ENCODE results near the gene PPP1R16B. TPM values are rescaled to one million over a fixed set of nuclear protein-coding genes. Genes with fewer than 3 reads are reported as not detected.
A peak's percentile ranks its signal among the peaks of the same experiment; 100 is the strongest.

PPP1R16B gene
- total RNA-seq, 4 donors from 2014 or later: 6.3 to 14.4 (median 9.0) TPM

DNA sequence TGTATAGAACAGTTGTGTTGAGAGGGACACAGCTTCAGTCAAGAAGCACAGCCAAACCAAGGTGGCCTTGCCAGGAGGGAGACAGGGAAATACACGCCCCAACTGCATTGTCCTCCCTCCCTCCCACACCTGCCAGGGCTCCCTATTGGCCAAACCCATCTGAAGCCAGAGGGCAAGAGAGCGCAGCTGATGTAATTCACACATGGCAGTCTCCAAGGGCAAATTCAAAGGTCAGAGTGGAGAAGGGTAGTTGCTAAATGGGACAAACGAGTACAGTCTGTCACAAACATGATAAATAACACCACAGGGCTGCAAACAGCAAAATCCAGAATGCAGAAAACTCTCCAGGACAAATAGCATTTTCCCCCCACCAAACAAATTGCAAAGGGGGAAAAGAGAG, 23.2 kb upstream of the PPP1R16B start:
- H3K4me1 ChIP-seq: no peaks in the 10 kb centered on the region
- H3K27ac ChIP-seq: no peak overlapping the region
- H3K27me3 ChIP-seq: no peaks in the 10 kb centered on the region
- no peaks in the 10 kb centered on the region for H3K36me3 ChIP-seq
- WGBS, 2 donors: 76 to 90% methylated on average over 3 of the region's 3 CpGs
- no peak for TF ChIP-seq CTCF (IDR thresholded peaks at IDR 0.05)
- no peak for TF ChIP-seq POLR2A (IDR thresholded peaks at IDR 0.05)
- intact Hi-C loops (cut with DNase I): no loop called here
- no peaks in the 10 kb centered on the region for H3K9me3 ChIP-seq
- no peak for DNase-seq
- no peak overlapping the region for H3K4me3 ChIP-seq (replicated peaks in 1 of 3)

GRCh38 chr20:38787870-38788269, 17.6 kb upstream of the PPP1R16B start:
- Histone ChIP-seq H3K4me1 (no peaks in the 10 kb centered on the region), H3K27ac (no peak overlapping the region), H3K4me3 (replicated peaks in 1 of 3) (no peak overlapping the region), H3K36me3 (no peaks in the 10 kb centered on the region), H3K9me3 (no peaks in the 10 kb centered on the region), H3K27me3 (no peaks in the 10 kb centered on the region)
- intact Hi-C loops (cut with DNase I): no loop called here
- WGBS, 2 donors: 72 to 87% methylated on average over 5 to 7 of the region's 7 CpGs
- no peak for DNase-seq
- TF ChIP-seq CTCF (IDR thresholded peaks at IDR 0.05) (no peak), POLR2A (IDR thresholded peaks at IDR 0.05) (no peak)

GRCh38 chr20:38789503-38790199, 15.8 kb upstream of the PPP1R16B start:
- 86 to 89% methylated on average over 6 to 7 of the region's 7 CpGs for WGBS, 2 donors
- Histone ChIP-seq H3K36me3 (no peaks in the 10 kb centered on the region), H3K9me3 (no peaks in the 10 kb centered on the region), H3K4me1 (no peaks in the 10 kb centered on the region), H3K4me3 (replicated peaks in 1 of 3) (no peak overlapping the region), H3K27me3 (no peaks in the 10 kb centered on the region), H3K27ac (no peak overlapping the region)
- intact Hi-C loops (cut with DNase I): no loop called here
- TF ChIP-seq CTCF (IDR thresholded peaks at IDR 0.05) (no peak), POLR2A (IDR thresholded peaks at IDR 0.05) (no peak)
- no peak for DNase-seq

GRCh38 chr20:38790200-38791053, 15.1 kb upstream of the PPP1R16B start:
- TF ChIP-seq POLR2A (IDR thresholded peaks at IDR 0.05) (no peak), CTCF (IDR thresholded peaks at IDR 0.05) (peak; percentile 7 to 67 (median 25))
- Histone ChIP-seq H3K27ac (no peak overlapping the region), H3K36me3 (no peaks in the 10 kb centered on the region), H3K9me3 (no peaks in the 10 kb centered on the region), H3K4me3 (replicated peaks in 1 of 3) (no peak overlapping the region), H3K27me3 (no peaks in the 10 kb centered on the region), H3K4me1 (no peaks in the 10 kb centered on the region)
- intact Hi-C loops (cut with DNase I): no loop called here
- WGBS, 2 donors: 30 to 38% methylated on average over 13 to 14 of the region's 16 CpGs
- DNase-seq: peak in 1 of 2 donors; percentile 29

DNA sequence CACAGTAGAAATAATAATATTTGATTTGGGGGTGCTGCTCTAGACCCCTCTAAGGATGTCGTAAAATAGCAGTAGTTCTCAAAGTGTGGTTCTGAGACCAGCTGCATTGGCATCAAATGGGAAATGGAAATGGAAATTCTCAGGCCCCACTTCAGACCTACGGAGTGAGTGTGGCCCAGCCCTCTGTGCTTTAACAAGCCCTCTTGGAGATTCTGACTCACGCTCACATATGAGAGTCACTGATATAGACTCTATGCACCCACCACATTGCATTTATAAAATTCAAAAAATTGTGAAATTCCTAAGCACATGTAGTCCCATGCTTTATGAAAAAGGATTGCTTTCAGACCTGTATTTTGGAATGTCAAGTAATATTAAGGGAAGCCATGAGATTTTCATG, 14.2 kb upstream of the PPP1R16B start:
- DNase-seq: no peak
- no peaks in the 10 kb centered on the region for H3K27me3 ChIP-seq
- WGBS, 2 donors: 37 to 53% methylated on average over 3 of the region's 3 CpGs
- no peaks in the 10 kb centered on the region for H3K36me3 ChIP-seq
- intact Hi-C loops (cut with DNase I): no loop called here
- H3K4me3 ChIP-seq (replicated peaks in 1 of 3): no peak overlapping the region
- no peak overlapping the region for H3K27ac ChIP-seq
- H3K9me3 ChIP-seq: no peaks in the 10 kb centered on the region
- no peaks in the 10 kb centered on the region for H3K4me1 ChIP-seq
- TF ChIP-seq POLR2A (IDR thresholded peaks at IDR 0.05): no peak
- TF ChIP-seq CTCF (IDR thresholded peaks at IDR 0.05): no peak
